Stimulated activated CD8-positive, alpha-beta memory T cell treated with anti-CD3 and anti-CD28 coated beads, Interleukin-12 subunit alpha, Interleukin-12 subunit beta, amount 100 ng/mL, for 1 hour (primary cell): ENCODE results near the gene GPHA2.
A peak's percentile ranks its signal among the peaks of the same experiment; 100 is the strongest.

ENCODE experiments used
- DNase-seq: peaks from one replicate; pipeline ENCODE4 v3.0.0-alpha.2; 2020; ENCODE audit warnings: low read depth

The GPHA2 gene

DNA sequence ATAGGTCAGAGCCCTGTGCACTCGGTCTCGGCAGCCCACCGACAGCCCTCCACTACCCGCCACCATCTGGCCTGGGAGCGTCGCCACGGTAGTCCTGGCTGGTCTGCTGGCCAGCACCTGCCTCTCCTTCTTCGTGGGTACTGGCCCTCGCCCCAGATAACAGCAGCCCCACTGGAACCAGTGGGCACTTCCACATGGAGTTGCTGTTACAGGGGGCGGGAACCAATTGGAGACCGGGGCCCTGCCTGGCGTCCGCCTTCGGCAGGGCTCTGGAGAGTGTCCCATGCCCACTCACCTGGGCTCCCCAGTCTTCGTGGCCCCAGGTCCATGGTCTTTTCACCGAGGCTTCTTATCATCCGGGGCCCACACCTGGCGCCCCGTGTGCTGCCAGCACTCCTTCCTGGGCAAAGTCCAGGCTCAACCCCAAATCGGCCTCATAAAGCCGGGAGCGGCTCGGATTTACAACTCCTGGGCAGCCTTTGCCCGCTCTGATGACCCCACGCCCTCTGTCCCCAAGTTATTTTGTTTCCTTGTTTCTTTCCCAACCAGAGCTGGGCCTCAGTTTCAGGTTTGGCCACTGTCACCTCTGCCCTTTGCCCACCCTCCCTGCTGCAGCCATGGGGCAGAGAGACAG, 44.4 kb downstream of the GPHA2 start:
- no peak for DNase-seq

GRCh38 chr11:64890522-64890939, 45.2 kb downstream of the GPHA2 start:
- no peak for DNase-seq

DNA sequence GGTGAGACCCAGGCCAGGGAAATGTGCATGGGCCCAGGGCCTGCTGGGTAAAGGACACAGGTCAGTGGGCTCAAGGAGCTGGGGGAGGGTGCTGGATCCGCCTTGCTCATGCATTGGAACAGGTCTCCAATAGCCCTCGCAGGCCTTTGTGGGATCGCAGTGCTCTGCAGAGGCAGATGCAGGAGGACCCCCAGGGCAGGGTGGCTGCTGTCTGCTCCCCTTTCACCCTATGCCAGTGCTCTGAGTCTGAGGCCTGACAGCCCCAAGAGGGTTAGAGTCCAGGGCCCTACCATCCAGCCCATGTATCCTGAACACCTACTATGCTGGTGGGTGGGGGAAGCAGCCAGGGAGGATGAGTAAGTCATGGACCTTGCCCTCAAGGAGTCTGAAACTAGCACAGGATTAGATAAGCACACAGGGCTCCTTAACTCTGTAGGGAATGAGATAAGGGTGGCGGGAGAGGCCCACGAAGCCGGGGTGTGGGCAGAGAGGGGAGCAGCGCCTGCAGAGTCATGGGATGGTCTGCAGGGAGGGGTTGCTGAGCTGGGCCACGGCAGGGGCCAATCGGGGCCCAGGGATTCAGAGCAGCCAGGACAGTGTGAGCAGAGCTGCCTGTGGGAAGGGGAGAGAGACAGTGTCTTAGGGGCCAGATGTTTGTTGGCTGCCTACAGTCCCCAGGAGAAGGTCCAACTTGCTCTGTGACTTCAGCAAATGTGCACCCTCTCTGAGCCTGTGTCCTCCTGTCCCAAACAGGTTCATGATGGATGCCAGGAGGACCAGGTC, 46.8 kb downstream of the GPHA2 start:
- DNase-seq, result no peak

DNA sequence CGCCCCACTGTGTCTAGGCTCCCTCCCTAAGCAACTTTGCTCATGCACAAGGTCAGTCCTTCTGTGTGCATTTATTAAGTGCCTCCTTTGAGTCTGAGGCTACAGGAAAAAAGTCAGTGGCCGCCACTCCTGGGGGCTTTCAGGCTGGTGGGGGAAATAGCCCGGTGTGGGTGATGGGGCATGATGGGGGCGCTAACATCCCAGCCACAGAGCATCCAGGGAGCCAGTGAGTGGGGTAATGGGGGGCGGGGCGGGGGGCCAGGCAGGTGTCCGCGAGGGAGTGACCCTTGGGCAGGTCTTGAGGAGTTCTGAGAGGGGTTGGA, 47.3 kb downstream of the GPHA2 start:
- no peak for DNase-seq

DNA sequence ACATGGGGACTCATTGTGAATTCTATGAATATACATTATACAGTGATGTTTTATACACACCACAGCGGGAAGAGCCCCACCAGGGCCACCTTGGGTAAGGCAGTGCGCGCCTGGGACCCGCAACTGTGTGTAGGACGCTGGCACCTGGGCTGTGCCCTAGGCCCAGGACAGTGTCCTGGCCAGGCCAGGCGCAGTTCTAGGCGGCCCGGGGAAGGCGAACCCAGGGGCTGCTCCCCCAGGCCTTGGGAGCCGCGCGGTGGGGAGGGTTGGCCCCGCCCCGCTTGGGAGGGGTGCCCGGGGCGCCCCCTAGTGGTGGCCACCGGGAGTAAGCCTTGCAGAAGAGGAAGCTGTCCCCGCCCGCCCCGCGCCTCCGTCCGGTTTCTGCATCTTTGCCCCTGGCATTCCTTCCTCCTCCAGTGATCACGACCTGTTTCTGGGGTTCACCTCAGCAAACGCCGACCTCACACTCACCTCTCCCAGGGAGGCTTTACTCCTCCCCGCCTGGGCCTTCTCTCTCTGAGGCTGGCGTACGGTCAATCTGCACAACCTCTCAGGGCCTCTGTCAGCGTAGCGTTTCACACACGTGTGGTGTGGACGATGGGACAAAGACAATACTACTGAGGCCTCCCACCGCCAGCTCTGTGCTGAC, 47.8 kb downstream of the GPHA2 start:
- peak; percentile 70 for DNase-seq

DNA sequence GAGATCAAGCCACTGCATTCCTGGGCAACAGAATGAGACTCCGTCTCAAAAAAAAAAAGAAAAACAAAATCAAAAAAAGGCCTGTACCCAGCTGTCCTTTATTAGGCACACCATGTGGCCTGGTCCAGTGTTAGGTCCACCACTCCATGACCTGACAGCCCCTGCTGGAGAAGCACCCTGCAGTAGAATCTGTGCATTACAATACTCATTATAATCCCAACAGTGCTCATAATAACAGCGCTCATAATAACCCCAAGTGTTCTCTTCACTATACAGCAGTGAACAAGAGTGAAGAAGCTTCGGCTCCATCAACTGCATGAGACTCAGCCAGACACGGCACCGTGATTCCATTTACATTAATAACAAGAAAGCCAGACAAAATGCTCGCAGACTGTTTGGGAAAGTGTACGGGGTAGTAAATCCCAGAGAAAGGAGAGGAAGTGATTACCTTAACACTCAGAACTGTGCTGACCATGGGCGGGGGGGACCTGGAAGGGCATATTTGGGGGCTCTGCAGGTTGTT, 48.4 kb downstream of the GPHA2 start:
- DNase-seq, result no peak

DNA sequence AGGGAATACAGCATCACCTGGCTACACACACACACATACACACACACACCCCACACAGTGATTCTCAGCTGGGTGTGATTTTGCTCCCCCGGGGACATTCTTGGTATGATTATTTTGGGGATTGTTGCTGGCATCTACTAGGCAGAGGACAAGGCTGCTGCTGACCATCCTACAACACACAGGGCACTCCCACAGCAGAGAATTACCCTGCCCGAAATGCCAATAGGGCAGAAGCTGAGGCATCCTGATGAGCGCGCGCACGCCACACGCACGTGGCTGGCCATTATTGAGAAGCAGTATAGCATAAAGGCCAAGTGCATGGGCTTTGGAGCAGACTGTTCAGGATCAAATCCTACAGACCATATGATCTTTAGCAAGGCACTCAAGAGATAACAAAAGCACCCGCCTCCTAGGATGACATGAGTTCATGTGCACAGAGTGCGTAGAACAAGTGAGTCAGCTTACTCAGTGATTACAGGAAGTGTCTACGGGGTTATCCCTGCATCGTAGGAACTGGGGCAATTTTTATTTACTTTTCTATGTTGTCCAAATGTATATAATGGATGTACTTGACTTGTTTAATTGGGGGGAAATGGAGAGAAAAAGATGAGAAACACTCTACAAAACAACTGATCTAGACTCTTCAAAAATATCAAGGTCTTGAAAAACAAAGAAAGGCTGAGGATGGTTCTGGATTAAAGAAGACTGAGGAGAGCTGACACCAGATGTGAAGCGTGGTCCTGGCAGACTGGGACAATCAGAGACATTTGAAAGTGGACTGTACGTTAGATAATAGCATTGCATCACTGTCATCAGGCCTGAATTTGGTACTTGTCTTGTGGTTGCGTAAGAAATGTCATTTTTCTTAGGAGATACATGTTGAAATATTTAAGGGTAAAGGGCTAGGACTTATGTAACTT, 50.1 kb downstream of the GPHA2 start:
- DNase-seq, result no peak
